Measurements from ENCODE around the gene TPRX1. TPM values are rescaled to one million over a fixed set of nuclear protein-coding genes. Genes with fewer than 3 reads are reported as not detected.
A peak's percentile ranks its signal among the peaks of the same experiment; 100 is the strongest.
"Not testable (repeated sequence)": the region's sequence is repeated elsewhere in the genome, so short reads cannot be mapped to it uniquely, and the experiment has no call there.

TPRX1 gene
- polyA plus RNA-seq, 4 donors, result not detected

GRCh38 chr19:47802521-47803043, 1.8 kb downstream of the TPRX1 start:
- DNase-seq (ENCODE audit: low read depth in 4 of 4, low spot score in 2 of 4), result no peak

- DNase-seq (ENCODE audit: low read depth in 4 of 4, low spot score in 2 of 4), result no peak
Observed at GRCh38 chr19:47801270-47801669, 3.1 kb downstream of the TPRX1 start.

GRCh38 chr19:47798904-47799266, 5.5 kb downstream of the TPRX1 start:
- DNase-seq (ENCODE audit: low read depth in 4 of 4, low spot score in 2 of 4), result no peak

GRCh38 chr19:47797996-47798903, 6.1 kb downstream of the TPRX1 start:
- DNase-seq (ENCODE audit: low read depth in 4 of 4, low spot score in 2 of 4), result no peak

- DNase-seq (ENCODE audit: low read depth in 4 of 4, low spot score in 2 of 4), result no peak
Observed at GRCh38 chr19:47796785-47797184, 7.6 kb downstream of the TPRX1 start.

- no peak for DNase-seq (ENCODE audit: low read depth in 4 of 4, low spot score in 2 of 4)
Observed at GRCh38 chr19:47794526-47794925, 9.8 kb downstream of the TPRX1 start.

- DNase-seq (ENCODE audit: low read depth in 4 of 4, low spot score in 2 of 4), result no peak
Observed at GRCh38 chr19:47792616-47793015, 11.7 kb downstream of the TPRX1 start.

- no peak for DNase-seq (ENCODE audit: low read depth in 4 of 4, low spot score in 2 of 4)
Observed at GRCh38 chr19:47790398-47790814, 13.9 kb downstream of the TPRX1 start.

- not testable (repeated sequence) for DNase-seq (ENCODE audit: low read depth in 4 of 4, low spot score in 2 of 4)
Observed at GRCh38 chr19:47789811-47790210, 14.5 kb downstream of the TPRX1 start.

- not testable (repeated sequence) for DNase-seq (ENCODE audit: low read depth in 4 of 4, low spot score in 2 of 4)
Observed at GRCh38 chr19:47787307-47787706, 17.0 kb downstream of the TPRX1 start.

- no peak for DNase-seq (ENCODE audit: low read depth in 4 of 4, low spot score in 2 of 4)
Observed at GRCh38 chr19:47786566-47786965, 17.8 kb downstream of the TPRX1 start.

- no peak for DNase-seq (ENCODE audit: low read depth in 4 of 4, low spot score in 2 of 4)
Observed at GRCh38 chr19:47781590-47782262, 22.6 kb downstream of the TPRX1 start.

GRCh38 chr19:47780215-47780551, 24.2 kb downstream of the TPRX1 start:
- DNase-seq (ENCODE audit: low read depth in 4 of 4, low spot score in 2 of 4), result no peak

- no peak for DNase-seq (ENCODE audit: low read depth in 4 of 4, low spot score in 2 of 4)
Observed at GRCh38 chr19:47779524-47780214, 24.7 kb downstream of the TPRX1 start.

- no peak for DNase-seq (ENCODE audit: low read depth in 4 of 4, low spot score in 2 of 4)
Observed at GRCh38 chr19:47778954-47779351, 25.4 kb downstream of the TPRX1 start.

- DNase-seq (ENCODE audit: low read depth in 4 of 4, low spot score in 2 of 4), result peak; percentile 65 to 77 (median 76)
Observed at GRCh38 chr19:47778049-47778953, 26.1 kb downstream of the TPRX1 start, which contains the start of gene SELENOW. Gene SELENOW (plus strand): TSS chr19:47778703. CDS start chr19:47778786, 83 bp downstream.

- not testable (repeated sequence) for DNase-seq (ENCODE audit: low read depth in 4 of 4, low spot score in 2 of 4)
Observed at GRCh38 chr19:47777245-47778048, 26.9 kb downstream of the TPRX1 start.

- no peak for DNase-seq (ENCODE audit: low read depth in 4 of 4, low spot score in 2 of 4)
Observed at GRCh38 chr19:47776568-47776967, 27.8 kb downstream of the TPRX1 start.

GRCh38 chr19:47771291-47771690, 33.1 kb downstream of the TPRX1 start:
- not testable (repeated sequence) for DNase-seq (ENCODE audit: low read depth in 4 of 4, low spot score in 2 of 4)

Data from left renal cortex interstitium (tissue), 4 donors.